ENCODE data around the gene TUBB4A.

DNA sequence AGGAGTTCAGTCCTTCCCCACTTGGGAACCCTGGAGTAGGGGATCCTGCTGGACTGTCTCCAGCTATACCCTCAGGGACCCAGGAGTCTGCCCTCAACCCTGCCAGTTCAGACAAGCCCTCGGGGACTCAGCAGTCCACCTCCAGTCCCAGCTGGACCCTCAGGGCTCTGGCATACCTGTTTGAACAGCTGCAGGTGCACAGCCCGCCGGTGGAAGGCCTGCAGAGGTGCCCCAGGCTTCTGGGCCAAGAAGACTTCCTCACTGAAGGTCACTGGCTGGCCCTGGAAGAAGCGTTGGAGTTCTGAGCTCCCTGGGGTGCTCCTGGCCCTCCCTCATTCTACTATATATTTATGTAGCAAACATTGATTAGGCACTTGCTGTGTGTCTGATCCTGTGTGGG lies 29.4 kb downstream of the TUBB4A start:
- TF ChIP-seq POLR2A (IDR thresholded peaks at IDR 0.05; ENCODE audit: low read length) (no peak), GATA1 (IDR thresholded peaks at IDR 0.05; ENCODE audit: low read depth, low read length) (no peak)
